ENCODE data around the gene FREM1.

DNA sequence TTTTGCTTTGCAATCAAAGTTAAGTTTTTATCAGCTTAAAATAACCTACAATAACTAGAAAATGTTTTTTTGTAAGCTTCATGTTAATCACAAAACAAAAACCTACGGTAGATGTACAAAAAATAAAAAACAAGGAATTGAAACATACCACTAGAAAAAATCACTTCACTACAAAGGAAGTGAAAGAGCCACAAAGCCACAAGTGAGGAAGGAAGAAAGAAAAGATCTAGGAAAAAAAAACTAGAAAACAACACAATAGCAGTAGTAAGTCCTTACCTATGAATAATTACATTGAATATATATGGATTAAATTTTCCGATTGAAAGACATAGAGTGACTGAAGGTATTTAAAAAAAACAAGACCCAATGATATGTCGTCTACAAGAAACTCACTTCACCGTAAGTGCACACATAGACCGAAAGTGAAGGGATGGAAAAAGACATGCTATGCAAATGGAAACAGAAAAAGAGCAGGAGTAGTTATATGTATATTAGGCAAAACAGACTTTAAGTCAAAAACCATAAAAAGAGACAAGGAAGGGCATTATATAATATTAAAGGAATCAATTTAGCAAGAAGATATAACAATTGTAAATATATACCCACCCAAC is 203.6 kb downstream of the FREM1 start:
- TF ChIP-seq, protein P1, sequence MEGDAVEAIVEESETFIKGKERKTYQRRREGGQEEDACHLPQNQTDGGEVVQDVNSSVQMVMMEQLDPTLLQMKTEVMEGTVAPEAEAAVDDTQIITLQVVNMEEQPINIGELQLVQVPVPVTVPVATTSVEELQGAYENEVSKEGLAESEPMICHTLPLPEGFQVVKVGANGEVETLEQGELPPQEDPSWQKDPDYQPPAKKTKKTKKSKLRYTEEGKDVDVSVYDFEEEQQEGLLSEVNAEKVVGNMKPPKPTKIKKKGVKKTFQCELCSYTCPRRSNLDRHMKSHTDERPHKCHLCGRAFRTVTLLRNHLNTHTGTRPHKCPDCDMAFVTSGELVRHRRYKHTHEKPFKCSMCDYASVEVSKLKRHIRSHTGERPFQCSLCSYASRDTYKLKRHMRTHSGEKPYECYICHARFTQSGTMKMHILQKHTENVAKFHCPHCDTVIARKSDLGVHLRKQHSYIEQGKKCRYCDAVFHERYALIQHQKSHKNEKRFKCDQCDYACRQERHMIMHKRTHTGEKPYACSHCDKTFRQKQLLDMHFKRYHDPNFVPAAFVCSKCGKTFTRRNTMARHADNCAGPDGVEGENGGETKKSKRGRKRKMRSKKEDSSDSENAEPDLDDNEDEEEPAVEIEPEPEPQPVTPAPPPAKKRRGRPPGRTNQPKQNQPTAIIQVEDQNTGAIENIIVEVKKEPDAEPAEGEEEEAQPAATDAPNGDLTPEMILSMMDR (IDR thresholded peaks at IDR 0.05) = no peak
- TF ChIP-seq EZH2 (IDR thresholded peaks at IDR 0.05; ENCODE audit: borderline replicate concordance, insufficient read depth, low read depth, low read length, poor library complexity, severe bottlenecking) = no peak
